C4-2B (cell line): ENCODE results near the gene TNS1.

ENCODE experiments used
- CTCF ChIP-seq: fragments of 450-650 bp; conservative IDR thresholded peaks from 2 replicates; pipeline ENCODE4 v1.5.1; 2017; ENCODE audit warnings: mild to moderate bottlenecking
- ZFX ChIP-seq: fragments of 450-650 bp; IDR thresholded peaks from 2 replicates; pipeline ENCODE4 v1.6.1; 2017

- TF ChIP-seq CTCF: no peak
- TF ChIP-seq ZFX: no peak
Measured at GRCh38 chr2:218015586-218016521, 13.1 kb upstream of the TNS1 start.
